ENCODE results near the gene AP1M1.

Gene AP1M1

DNA sequence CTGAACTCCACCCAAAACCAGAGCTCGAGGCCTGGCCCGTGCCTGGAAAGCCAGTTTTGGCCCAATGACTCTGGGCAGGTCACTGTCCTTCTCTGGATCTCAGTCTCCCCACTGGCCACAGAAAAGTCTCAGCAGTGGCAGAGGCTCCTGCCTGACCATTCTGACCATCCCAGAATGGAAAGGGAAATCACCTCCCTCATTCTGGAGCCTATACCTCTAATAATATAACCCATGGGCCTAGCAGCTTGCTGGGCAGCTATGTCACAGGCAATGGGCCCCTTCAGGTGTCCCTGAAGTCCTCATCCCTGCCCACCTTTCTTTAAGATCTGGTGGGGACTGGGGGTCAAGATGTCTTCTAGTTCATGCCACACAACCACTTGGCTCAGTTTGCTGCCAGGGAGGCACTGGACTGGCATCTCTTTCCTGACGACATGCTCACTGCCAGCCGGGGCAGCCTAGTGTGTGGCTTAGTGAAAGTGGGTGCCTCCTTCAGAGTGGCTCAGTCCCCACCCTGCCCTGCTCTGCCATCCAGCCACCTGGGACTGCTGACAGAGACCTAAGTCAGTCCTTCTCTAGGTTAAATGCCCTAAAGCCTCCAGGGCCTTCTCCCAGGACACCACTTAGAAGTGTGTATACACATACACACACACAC is 62.6 kb downstream of the AP1M1 start:
- DNase-seq (ENCODE audit: low read depth) = no peak
- TF ChIP-seq, protein P1, sequence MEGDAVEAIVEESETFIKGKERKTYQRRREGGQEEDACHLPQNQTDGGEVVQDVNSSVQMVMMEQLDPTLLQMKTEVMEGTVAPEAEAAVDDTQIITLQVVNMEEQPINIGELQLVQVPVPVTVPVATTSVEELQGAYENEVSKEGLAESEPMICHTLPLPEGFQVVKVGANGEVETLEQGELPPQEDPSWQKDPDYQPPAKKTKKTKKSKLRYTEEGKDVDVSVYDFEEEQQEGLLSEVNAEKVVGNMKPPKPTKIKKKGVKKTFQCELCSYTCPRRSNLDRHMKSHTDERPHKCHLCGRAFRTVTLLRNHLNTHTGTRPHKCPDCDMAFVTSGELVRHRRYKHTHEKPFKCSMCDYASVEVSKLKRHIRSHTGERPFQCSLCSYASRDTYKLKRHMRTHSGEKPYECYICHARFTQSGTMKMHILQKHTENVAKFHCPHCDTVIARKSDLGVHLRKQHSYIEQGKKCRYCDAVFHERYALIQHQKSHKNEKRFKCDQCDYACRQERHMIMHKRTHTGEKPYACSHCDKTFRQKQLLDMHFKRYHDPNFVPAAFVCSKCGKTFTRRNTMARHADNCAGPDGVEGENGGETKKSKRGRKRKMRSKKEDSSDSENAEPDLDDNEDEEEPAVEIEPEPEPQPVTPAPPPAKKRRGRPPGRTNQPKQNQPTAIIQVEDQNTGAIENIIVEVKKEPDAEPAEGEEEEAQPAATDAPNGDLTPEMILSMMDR (IDR thresholded peaks at IDR 0.05; ENCODE audit: control insufficient read depth, insufficient read depth, low read depth, low read length, missing control alignments) = no peak
- H3K4me3 ChIP-seq (ENCODE audit: control insufficient read depth, low read depth, low read length) = no peak overlapping the region

DNA sequence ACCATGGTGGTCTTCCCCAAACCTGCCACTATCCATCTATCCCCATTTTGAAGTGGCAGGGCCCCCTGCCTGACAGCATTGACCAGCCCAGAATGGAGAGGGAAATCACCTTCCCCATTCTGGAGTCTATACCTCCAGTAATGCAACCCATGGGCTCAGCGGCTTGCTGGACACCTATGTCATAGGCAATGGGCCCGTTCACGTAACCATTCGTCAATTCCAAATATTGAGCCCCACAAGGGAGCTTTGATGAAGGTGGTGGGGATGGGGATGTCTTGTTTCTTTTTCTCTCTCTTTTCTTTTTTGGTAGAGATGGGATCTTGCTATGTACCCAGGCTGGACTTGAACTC is 63.1 kb downstream of the AP1M1 start:
- DNase-seq (ENCODE audit: low read depth) = no peak
- TF ChIP-seq, protein P1 (IDR thresholded peaks at IDR 0.05; ENCODE audit: control insufficient read depth, insufficient read depth, low read depth, low read length, missing control alignments) = no peak
- H3K4me3 ChIP-seq (ENCODE audit: control insufficient read depth, low read depth, low read length) = no peak overlapping the region

DNA sequence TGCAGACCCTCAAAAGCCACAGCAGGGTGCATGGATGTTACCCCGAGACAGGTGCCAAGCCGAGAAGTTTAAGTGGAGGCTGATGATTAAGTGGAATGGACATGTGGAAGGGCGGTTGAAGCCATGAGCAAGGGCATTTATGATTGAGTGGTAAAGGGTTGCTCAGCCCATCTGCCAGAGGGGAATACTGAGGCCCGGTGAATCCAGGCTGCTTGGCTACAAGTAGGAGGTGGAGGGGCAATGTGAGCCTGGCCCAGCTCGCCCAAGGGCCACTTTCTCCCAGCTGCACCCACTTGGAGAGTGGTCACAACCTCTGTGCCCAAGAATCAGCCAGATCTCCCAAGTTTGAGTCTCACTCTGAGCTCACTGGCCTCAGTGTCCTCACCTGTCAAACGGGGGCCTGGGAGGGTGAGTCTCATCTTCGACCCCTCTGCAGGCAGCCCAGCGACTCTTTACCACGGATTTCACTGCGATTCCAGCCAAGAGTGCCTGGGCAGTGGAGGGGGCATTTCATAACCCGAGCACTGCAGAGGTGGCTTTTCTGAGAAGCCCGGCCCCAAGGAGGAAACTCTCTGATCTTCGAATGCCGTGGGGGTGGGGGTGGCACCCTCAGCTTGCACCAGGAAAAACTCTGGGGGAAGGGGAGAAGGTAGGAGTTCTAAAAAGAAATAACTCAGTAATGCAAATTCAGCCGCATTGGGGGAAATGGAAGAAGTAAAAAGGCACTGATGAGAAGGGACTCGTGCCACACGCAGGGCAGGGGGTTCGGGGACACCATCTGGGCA is 64.1 kb downstream of the AP1M1 start:
- no peak for DNase-seq (ENCODE audit: low read depth)
- TF ChIP-seq, protein P1 (IDR thresholded peaks at IDR 0.05; ENCODE audit: control insufficient read depth, insufficient read depth, low read depth, low read length, missing control alignments) = no peak
- H3K4me3 ChIP-seq (ENCODE audit: control insufficient read depth, low read depth, low read length) = no peak overlapping the region

DNA sequence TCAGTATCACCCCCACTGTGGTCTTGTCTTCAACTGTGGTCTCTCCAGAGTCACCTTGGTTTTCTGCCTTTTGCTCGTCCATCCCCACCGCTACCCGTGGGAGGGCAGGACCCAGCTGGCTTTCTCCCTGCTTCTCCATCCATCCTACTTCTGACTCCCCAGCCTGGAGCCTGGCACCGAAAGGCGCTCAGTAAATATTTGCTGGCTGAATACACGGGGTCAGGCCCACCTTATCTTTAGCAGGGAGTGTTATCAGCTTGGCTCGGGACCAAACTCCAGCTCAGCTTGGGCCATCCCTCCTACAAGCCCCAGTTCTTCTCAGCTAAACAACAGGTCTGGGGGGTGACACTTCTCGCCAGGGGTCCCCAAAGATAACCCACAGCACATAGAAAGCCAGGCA is 64.9 kb downstream of the AP1M1 start:
- TF ChIP-seq, protein P1 (IDR thresholded peaks at IDR 0.05; ENCODE audit: control insufficient read depth, insufficient read depth, low read depth, low read length, missing control alignments) = no peak
- H3K4me3 ChIP-seq (ENCODE audit: control insufficient read depth, low read depth, low read length) = no peak overlapping the region
- no peak for DNase-seq (ENCODE audit: low read depth)

DNA sequence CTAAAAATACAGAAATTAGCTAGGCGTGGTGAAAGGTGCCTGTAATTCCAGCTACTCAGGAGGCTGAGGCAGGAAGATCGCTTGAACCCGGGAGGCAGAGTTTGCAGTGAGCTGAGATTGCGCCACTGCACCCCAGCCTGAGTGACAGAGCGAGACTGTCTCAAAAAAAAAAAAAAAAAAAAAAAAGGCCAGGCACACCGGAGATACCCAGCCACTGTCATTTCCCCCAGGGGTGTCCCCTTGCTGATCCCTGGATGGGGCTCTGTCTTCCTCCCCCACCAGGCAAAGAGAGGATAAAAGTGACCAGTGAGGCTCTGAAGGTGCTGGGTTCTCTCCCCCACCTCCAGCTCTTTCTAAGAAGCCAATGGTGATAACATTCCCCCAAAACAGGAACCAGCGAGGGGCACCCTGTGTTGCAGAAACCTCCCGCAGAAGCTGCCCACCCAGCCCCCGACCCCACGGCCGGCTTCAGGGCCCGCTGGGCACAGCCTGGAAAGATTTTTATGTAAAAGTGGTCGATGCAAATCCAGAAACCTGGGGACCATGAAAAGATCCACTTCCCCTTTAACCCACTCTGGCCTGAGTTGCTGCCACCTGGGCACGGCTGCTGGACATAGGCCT is 65.5 kb downstream of the AP1M1 start:
- no peak for DNase-seq (ENCODE audit: low read depth)
- no peak overlapping the region for H3K4me3 ChIP-seq (ENCODE audit: control insufficient read depth, low read depth, low read length)
- TF ChIP-seq, protein P1 (IDR thresholded peaks at IDR 0.05; ENCODE audit: control insufficient read depth, insufficient read depth, low read depth, low read length, missing control alignments) = no peak

DNA sequence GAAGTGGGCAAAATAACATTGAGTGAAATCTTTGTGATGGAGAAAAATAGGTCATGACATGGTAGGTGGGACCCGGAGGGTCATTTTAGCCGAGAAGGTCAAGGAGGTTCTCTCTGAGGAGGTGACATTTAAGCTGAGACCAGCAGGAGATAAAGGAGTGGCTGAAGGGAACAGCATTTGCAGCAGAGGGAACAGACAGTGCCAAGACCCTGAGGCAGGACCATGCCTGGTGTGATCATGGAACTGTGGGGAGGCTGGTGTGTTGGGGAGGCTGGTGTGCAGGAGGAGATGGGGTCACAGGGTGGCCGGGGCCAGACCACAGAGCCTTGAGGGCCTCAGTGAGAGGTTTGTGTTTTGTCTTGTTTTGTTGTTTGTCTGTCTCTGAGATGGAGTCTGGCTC is 67.5 kb downstream of the AP1M1 start:
- no peak overlapping the region for H3K4me3 ChIP-seq (ENCODE audit: control insufficient read depth, low read depth, low read length)
- TF ChIP-seq, protein P1 (IDR thresholded peaks at IDR 0.05; ENCODE audit: control insufficient read depth, insufficient read depth, low read depth, low read length, missing control alignments) = no peak
- DNase-seq (ENCODE audit: low read depth) = no peak

Measured in AG09309 (cell line).